ENCODE data around the gene SSC4D.
A peak's percentile ranks its signal among the peaks of the same experiment; 100 is the strongest.

SSC4D gene

GRCh38 chr7:76357475-76358010 is 52.0 kb downstream of the SSC4D start:
- no peak overlapping the region for H4K8ac ChIP-seq (ENCODE audit: low read depth, low read length)
- no peak overlapping the region for H3K9ac ChIP-seq (ENCODE audit: low read depth, low read length, poor library complexity)
- no peak overlapping the region for H3K4ac ChIP-seq (ENCODE audit: low read length)
- H2AFZ ChIP-seq (ENCODE audit: low read length) = no peak overlapping the region
- peaks cover 5 to 49% of the 10 kb centered on the region in 2 donors for H3K36me3 ChIP-seq (replicated peaks in 1 of 2; ENCODE audit: control insufficient read depth in 2 of 2, insufficient read depth in 2 of 2, low read length in 2 of 2)
- no peak overlapping the region for H2BK15ac ChIP-seq (ENCODE audit: low read length)
- no peak overlapping the region for H3K14ac ChIP-seq (ENCODE audit: low read length)
- H3K18ac ChIP-seq (ENCODE audit: low read length) = no peak overlapping the region
- H3K4me3 ChIP-seq (ENCODE audit: low read length in 2 of 2) = peak overlapping the region; percentile 72 to 95
- no peaks in the 10 kb centered on the region for H3K27me3 ChIP-seq (ENCODE audit: control insufficient read depth in 3 of 3, insufficient read depth in 3 of 3, low read depth in 1 of 3, low read length in 3 of 3)
- H2BK5ac ChIP-seq (ENCODE audit: low read length) = no peak overlapping the region
- peak overlapping the region; percentile 60 for H3K4me2 ChIP-seq (ENCODE audit: insufficient read depth, low read length, poor library complexity, severe bottlenecking)
- H3K9me3 ChIP-seq (replicated peaks in 1 of 2; ENCODE audit: control insufficient read depth in 2 of 2, insufficient read depth in 1 of 2, low read depth in 1 of 2, low read length in 2 of 2) = peaks cover 2 to 34% of the 10 kb centered on the region in 2 donors
- no peak overlapping the region for H2BK120ac ChIP-seq (ENCODE audit: low read depth, low read length)
- peaks cover 6 to 9% of the 10 kb centered on the region in 2 donors for H3K4me1 ChIP-seq (ENCODE audit: control insufficient read depth in 2 of 2, insufficient read depth in 1 of 2, low read depth in 1 of 2, low read length in 2 of 2)
- no peak overlapping the region for H4K91ac ChIP-seq (ENCODE audit: low read depth, low read length, poor library complexity)
- WGBS, 2 donors (ENCODE audit: extremely low coverage in 2 of 2, insufficient read length in 2 of 2, insufficient replicate concordance in 1 of 2) = no CpG with 5 or more reads among the region's 10 CpGs
- no peak overlapping the region for H3K23ac ChIP-seq (ENCODE audit: low read depth, low read length, poor library complexity)
- H3K79me1 ChIP-seq (ENCODE audit: low read depth, low read length) = peaks cover 3% of the 10 kb centered on the region
- H2AK5ac ChIP-seq (ENCODE audit: low read depth, low read length) = no peak overlapping the region
- H2BK12ac ChIP-seq (ENCODE audit: low read length) = no peak overlapping the region
- DNase-seq (ENCODE audit: low spot score) = no peak
- H3K27ac ChIP-seq (replicated peaks; ENCODE audit: low read length) = no peak overlapping the region

GRCh38 chr7:76356823-76357222 is 52.7 kb downstream of the SSC4D start:
- H2BK15ac ChIP-seq (ENCODE audit: low read length) = no peak overlapping the region
- no peak overlapping the region for H2AFZ ChIP-seq (ENCODE audit: low read length)
- no CpG with 5 or more reads among the region's 6 CpGs for WGBS, 2 donors (ENCODE audit: extremely low coverage in 2 of 2, insufficient read length in 2 of 2, insufficient replicate concordance in 1 of 2)
- H2BK5ac ChIP-seq (ENCODE audit: low read length) = no peak overlapping the region
- H4K91ac ChIP-seq (ENCODE audit: low read depth, low read length, poor library complexity) = no peak overlapping the region
- H3K4me1 ChIP-seq (ENCODE audit: control insufficient read depth in 2 of 2, insufficient read depth in 1 of 2, low read depth in 1 of 2, low read length in 2 of 2) = peaks cover 6 to 9% of the 10 kb centered on the region in 2 donors
- no peaks in the 10 kb centered on the region for H3K27me3 ChIP-seq (ENCODE audit: control insufficient read depth in 3 of 3, insufficient read depth in 3 of 3, low read depth in 1 of 3, low read length in 3 of 3)
- no peak overlapping the region for H2AK5ac ChIP-seq (ENCODE audit: low read depth, low read length)
- H3K23ac ChIP-seq (ENCODE audit: low read depth, low read length, poor library complexity) = no peak overlapping the region
- H3K4ac ChIP-seq (ENCODE audit: low read length) = no peak overlapping the region
- peaks cover 7 to 57% of the 10 kb centered on the region in 2 donors for H3K36me3 ChIP-seq (replicated peaks in 1 of 2; ENCODE audit: control insufficient read depth in 2 of 2, insufficient read depth in 2 of 2, low read length in 2 of 2)
- H3K14ac ChIP-seq (ENCODE audit: low read length) = no peak overlapping the region
- H3K9ac ChIP-seq (ENCODE audit: low read depth, low read length, poor library complexity) = no peak overlapping the region
- H4K8ac ChIP-seq (ENCODE audit: low read depth, low read length) = no peak overlapping the region
- H3K4me2 ChIP-seq (ENCODE audit: insufficient read depth, low read length, poor library complexity, severe bottlenecking) = no peak overlapping the region
- H3K9me3 ChIP-seq (replicated peaks in 1 of 2; ENCODE audit: control insufficient read depth in 2 of 2, insufficient read depth in 1 of 2, low read depth in 1 of 2, low read length in 2 of 2) = peaks cover 5 to 42% of the 10 kb centered on the region in 2 donors
- no peak overlapping the region for H3K27ac ChIP-seq (replicated peaks; ENCODE audit: low read length)
- H2BK120ac ChIP-seq (ENCODE audit: low read depth, low read length) = no peak overlapping the region
- H2BK12ac ChIP-seq (ENCODE audit: low read length) = no peak overlapping the region
- peak overlapping the region in 1 of 2 donors; percentile 72 for H3K4me3 ChIP-seq (ENCODE audit: low read length in 2 of 2)
- no peak overlapping the region for H3K18ac ChIP-seq (ENCODE audit: low read length)
- no peak for DNase-seq (ENCODE audit: low spot score)
- H3K79me1 ChIP-seq (ENCODE audit: low read depth, low read length) = peaks cover 5% of the 10 kb centered on the region

- no peak overlapping the region for H4K8ac ChIP-seq (ENCODE audit: low read depth, low read length)
- H2AK5ac ChIP-seq (ENCODE audit: low read depth, low read length) = no peak overlapping the region
- H3K27ac ChIP-seq (replicated peaks; ENCODE audit: low read length) = no peak overlapping the region
- H2BK120ac ChIP-seq (ENCODE audit: low read depth, low read length) = no peak overlapping the region
- WGBS, 2 donors (ENCODE audit: extremely low coverage in 2 of 2, insufficient read length in 2 of 2, insufficient replicate concordance in 1 of 2) = no CpG with 5 or more reads among the region's 4 CpGs
- no peak overlapping the region for H3K9ac ChIP-seq (ENCODE audit: low read depth, low read length, poor library complexity)
- no peak for DNase-seq (ENCODE audit: low spot score)
- H3K4ac ChIP-seq (ENCODE audit: low read length) = no peak overlapping the region
- H2BK15ac ChIP-seq (ENCODE audit: low read length) = no peak overlapping the region
- no peak overlapping the region for H2BK5ac ChIP-seq (ENCODE audit: low read length)
- no peak overlapping the region for H3K4me2 ChIP-seq (ENCODE audit: insufficient read depth, low read length, poor library complexity, severe bottlenecking)
- no peak overlapping the region for H3K18ac ChIP-seq (ENCODE audit: low read length)
- H3K23ac ChIP-seq (ENCODE audit: low read depth, low read length, poor library complexity) = no peak overlapping the region
- H3K36me3 ChIP-seq (replicated peaks in 1 of 2; ENCODE audit: control insufficient read depth in 2 of 2, insufficient read depth in 2 of 2, low read length in 2 of 2) = peaks cover 10 to 64% of the 10 kb centered on the region in 2 donors
- H3K4me1 ChIP-seq (ENCODE audit: control insufficient read depth in 2 of 2, insufficient read depth in 1 of 2, low read depth in 1 of 2, low read length in 2 of 2) = peaks cover 6 to 9% of the 10 kb centered on the region in 2 donors
- H3K4me3 ChIP-seq (ENCODE audit: low read length in 2 of 2) = no peak overlapping the region
- no peak overlapping the region for H4K91ac ChIP-seq (ENCODE audit: low read depth, low read length, poor library complexity)
- no peak overlapping the region for H2BK12ac ChIP-seq (ENCODE audit: low read length)
- H3K27me3 ChIP-seq (ENCODE audit: control insufficient read depth in 3 of 3, insufficient read depth in 3 of 3, low read depth in 1 of 3, low read length in 3 of 3) = no peaks in the 10 kb centered on the region
- no peak overlapping the region for H3K14ac ChIP-seq (ENCODE audit: low read length)
- H3K79me1 ChIP-seq (ENCODE audit: low read depth, low read length) = peaks cover 5% of the 10 kb centered on the region
- no peak overlapping the region for H2AFZ ChIP-seq (ENCODE audit: low read length)
- H3K9me3 ChIP-seq (replicated peaks in 1 of 2; ENCODE audit: control insufficient read depth in 2 of 2, insufficient read depth in 1 of 2, low read depth in 1 of 2, low read length in 2 of 2) = peaks cover 7 to 49% of the 10 kb centered on the region in 2 donors
These were observed 53.4 kb downstream of the SSC4D start for GRCh38 chr7:76356115-76356514.

- H3K18ac ChIP-seq (ENCODE audit: low read length) = no peak overlapping the region
- H3K9ac ChIP-seq (ENCODE audit: low read depth, low read length, poor library complexity) = no peak overlapping the region
- no peak overlapping the region for H2AK5ac ChIP-seq (ENCODE audit: low read depth, low read length)
- H2BK120ac ChIP-seq (ENCODE audit: low read depth, low read length) = no peak overlapping the region
- peaks cover 13 to 73% of the 10 kb centered on the region in 2 donors for H3K36me3 ChIP-seq (replicated peaks in 1 of 2; ENCODE audit: control insufficient read depth in 2 of 2, insufficient read depth in 2 of 2, low read length in 2 of 2)
- no peak overlapping the region for H3K27ac ChIP-seq (replicated peaks; ENCODE audit: low read length)
- no peaks in the 10 kb centered on the region for H3K27me3 ChIP-seq (ENCODE audit: control insufficient read depth in 3 of 3, insufficient read depth in 3 of 3, low read depth in 1 of 3, low read length in 3 of 3)
- H2BK5ac ChIP-seq (ENCODE audit: low read length) = no peak overlapping the region
- no peak overlapping the region for H3K4ac ChIP-seq (ENCODE audit: low read length)
- no CpG with 5 or more reads among the region's 9 CpGs for WGBS, 2 donors (ENCODE audit: extremely low coverage in 2 of 2, insufficient read length in 2 of 2, insufficient replicate concordance in 1 of 2)
- H2BK15ac ChIP-seq (ENCODE audit: low read length) = no peak overlapping the region
- H4K91ac ChIP-seq (ENCODE audit: low read depth, low read length, poor library complexity) = no peak overlapping the region
- no peak for DNase-seq (ENCODE audit: low spot score)
- peaks cover 5% of the 10 kb centered on the region for H3K79me1 ChIP-seq (ENCODE audit: low read depth, low read length)
- H3K4me2 ChIP-seq (ENCODE audit: insufficient read depth, low read length, poor library complexity, severe bottlenecking) = no peak overlapping the region
- H3K4me1 ChIP-seq (ENCODE audit: control insufficient read depth in 2 of 2, insufficient read depth in 1 of 2, low read depth in 1 of 2, low read length in 2 of 2) = peaks cover 6 to 9% of the 10 kb centered on the region in 2 donors
- no peak overlapping the region for H4K8ac ChIP-seq (ENCODE audit: low read depth, low read length)
- no peak overlapping the region for H3K14ac ChIP-seq (ENCODE audit: low read length)
- no peak overlapping the region for H3K4me3 ChIP-seq (ENCODE audit: low read length in 2 of 2)
- H2BK12ac ChIP-seq (ENCODE audit: low read length) = no peak overlapping the region
- no peak overlapping the region for H2AFZ ChIP-seq (ENCODE audit: low read length)
- peaks cover 7 to 53% of the 10 kb centered on the region in 2 donors for H3K9me3 ChIP-seq (replicated peaks in 1 of 2; ENCODE audit: control insufficient read depth in 2 of 2, insufficient read depth in 1 of 2, low read depth in 1 of 2, low read length in 2 of 2)
- H3K23ac ChIP-seq (ENCODE audit: low read depth, low read length, poor library complexity) = no peak overlapping the region
These were observed 54.3 kb downstream of the SSC4D start for GRCh38 chr7:76354981-76355730.

Data from neuronal stem cell (in vitro differentiated cells).